ENCODE results near the gene SDR9C7.
A peak's percentile ranks its signal among the peaks of the same experiment; 100 is the strongest.
"Not testable (repeated sequence)": the region's sequence is repeated elsewhere in the genome, so short reads cannot be mapped to it uniquely, and the experiment has no call there.

Gene SDR9C7

DNA sequence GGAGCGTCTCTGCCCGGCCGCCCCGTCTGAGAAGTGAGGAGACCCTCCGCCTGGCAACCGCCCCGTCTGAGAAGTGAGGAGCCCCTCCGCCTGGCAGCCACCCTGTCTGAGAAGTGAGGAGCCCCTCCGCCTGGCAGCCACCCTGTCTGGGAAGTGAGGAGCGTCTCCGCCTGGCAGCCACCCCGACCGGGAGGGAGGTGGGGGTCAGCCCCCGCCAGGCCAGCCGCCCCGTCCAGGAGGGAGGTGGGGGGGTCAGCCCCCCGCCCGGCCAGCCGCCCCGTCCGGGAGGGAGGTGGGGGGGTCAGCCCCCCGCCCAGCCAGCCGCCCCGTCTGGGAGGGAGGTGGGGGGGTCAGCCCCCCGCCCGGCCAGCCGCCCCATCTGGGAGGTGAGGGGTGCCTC lies 29.3 kb upstream of the SDR9C7 start:
- not testable (repeated sequence) for H2BK12ac ChIP-seq (ENCODE audit: low read length); H3K9ac ChIP-seq (ENCODE audit: low read depth, low read length, poor library complexity); H2AK5ac ChIP-seq (ENCODE audit: low read depth, low read length); H2BK5ac ChIP-seq (ENCODE audit: low read length); H4K91ac ChIP-seq (ENCODE audit: low read depth, low read length, poor library complexity); H3K14ac ChIP-seq (ENCODE audit: low read length); H3K4ac ChIP-seq (ENCODE audit: low read length); H3K36me3 ChIP-seq (replicated peaks in 1 of 2; ENCODE audit: control insufficient read depth in 2 of 2, insufficient read depth in 2 of 2, low read length in 2 of 2); H2BK15ac ChIP-seq (ENCODE audit: low read length); H3K4me2 ChIP-seq (ENCODE audit: insufficient read depth, low read length, poor library complexity, severe bottlenecking); H4K8ac ChIP-seq (ENCODE audit: low read depth, low read length); H3K23ac ChIP-seq (ENCODE audit: low read depth, low read length, poor library complexity); H3K79me1 ChIP-seq (ENCODE audit: low read depth, low read length); H3K4me1 ChIP-seq (ENCODE audit: control insufficient read depth in 2 of 2, insufficient read depth in 1 of 2, low read depth in 1 of 2, low read length in 2 of 2); DNase-seq (ENCODE audit: low spot score); H2BK120ac ChIP-seq (ENCODE audit: low read depth, low read length); H3K27me3 ChIP-seq (ENCODE audit: control insufficient read depth in 3 of 3, insufficient read depth in 3 of 3, low read depth in 1 of 3, low read length in 3 of 3); H3K9me3 ChIP-seq (replicated peaks in 1 of 2; ENCODE audit: control insufficient read depth in 2 of 2, insufficient read depth in 1 of 2, low read depth in 1 of 2, low read length in 2 of 2); H2AFZ ChIP-seq (ENCODE audit: low read length); H3K27ac ChIP-seq (replicated peaks; ENCODE audit: low read length); H3K4me3 ChIP-seq (ENCODE audit: low read length in 2 of 2); H3K18ac ChIP-seq (ENCODE audit: low read length)
- no CpG with 5 or more reads among the region's 27 CpGs for WGBS, 2 donors (ENCODE audit: extremely low coverage in 2 of 2, insufficient read length in 2 of 2, insufficient replicate concordance in 1 of 2)

GRCh38 chr12:56962247-56962646 lies 28.0 kb upstream of the SDR9C7 start:
- WGBS, 2 donors (ENCODE audit: extremely low coverage in 2 of 2, insufficient read length in 2 of 2, insufficient replicate concordance in 1 of 2) = no CpG with 5 or more reads among the region's 4 CpGs
- not testable (repeated sequence) for H3K23ac ChIP-seq (ENCODE audit: low read depth, low read length, poor library complexity); H4K8ac ChIP-seq (ENCODE audit: low read depth, low read length); H3K27me3 ChIP-seq (ENCODE audit: control insufficient read depth in 3 of 3, insufficient read depth in 3 of 3, low read depth in 1 of 3, low read length in 3 of 3); H3K36me3 ChIP-seq (replicated peaks in 1 of 2; ENCODE audit: control insufficient read depth in 2 of 2, insufficient read depth in 2 of 2, low read length in 2 of 2); H3K14ac ChIP-seq (ENCODE audit: low read length); H2BK5ac ChIP-seq (ENCODE audit: low read length); H3K4me3 ChIP-seq (ENCODE audit: low read length in 2 of 2); H3K9ac ChIP-seq (ENCODE audit: low read depth, low read length, poor library complexity); H3K4me2 ChIP-seq (ENCODE audit: insufficient read depth, low read length, poor library complexity, severe bottlenecking); H2BK12ac ChIP-seq (ENCODE audit: low read length); H2BK15ac ChIP-seq (ENCODE audit: low read length); H2AK5ac ChIP-seq (ENCODE audit: low read depth, low read length); H3K79me1 ChIP-seq (ENCODE audit: low read depth, low read length); DNase-seq (ENCODE audit: low spot score); H2BK120ac ChIP-seq (ENCODE audit: low read depth, low read length); H3K4me1 ChIP-seq (ENCODE audit: control insufficient read depth in 2 of 2, insufficient read depth in 1 of 2, low read depth in 1 of 2, low read length in 2 of 2); H4K91ac ChIP-seq (ENCODE audit: low read depth, low read length, poor library complexity); H2AFZ ChIP-seq (ENCODE audit: low read length); H3K4ac ChIP-seq (ENCODE audit: low read length); H3K27ac ChIP-seq (replicated peaks; ENCODE audit: low read length); H3K18ac ChIP-seq (ENCODE audit: low read length)
- H3K9me3 ChIP-seq (replicated peaks in 1 of 2; ENCODE audit: control insufficient read depth in 2 of 2, insufficient read depth in 1 of 2, low read depth in 1 of 2, low read length in 2 of 2) = peaks cover 5 to 12% of the 10 kb centered on the region in 2 donors

GRCh38 chr12:56958422-56958821 lies 24.2 kb upstream of the SDR9C7 start:
- Histone ChIP-seq H3K27ac (replicated peaks; ENCODE audit: low read length) (no peak overlapping the region), H3K14ac (ENCODE audit: low read length) (no peak overlapping the region), H3K79me1 (ENCODE audit: low read depth, low read length) (no peaks in the 10 kb centered on the region), H3K18ac (ENCODE audit: low read length) (no peak overlapping the region), H3K4ac (ENCODE audit: low read length) (no peak overlapping the region), H2AFZ (ENCODE audit: low read length) (no peak overlapping the region), H2BK15ac (ENCODE audit: low read length) (no peak overlapping the region), H2BK5ac (ENCODE audit: low read length) (no peak overlapping the region), H3K23ac (ENCODE audit: low read depth, low read length, poor library complexity) (no peak overlapping the region), H2AK5ac (ENCODE audit: low read depth, low read length) (no peak overlapping the region), H4K91ac (ENCODE audit: low read depth, low read length, poor library complexity) (no peak overlapping the region), H3K4me1 (ENCODE audit: control insufficient read depth in 2 of 2, insufficient read depth in 1 of 2, low read depth in 1 of 2, low read length in 2 of 2) (no peaks in the 10 kb centered on the region), H4K8ac (ENCODE audit: low read depth, low read length) (no peak overlapping the region), H3K4me2 (ENCODE audit: insufficient read depth, low read length, poor library complexity, severe bottlenecking) (no peak overlapping the region), H2BK12ac (ENCODE audit: low read length) (no peak overlapping the region), H3K4me3 (ENCODE audit: low read length in 2 of 2) (no peak overlapping the region), H3K9ac (ENCODE audit: low read depth, low read length, poor library complexity) (no peak overlapping the region), H3K9me3 (replicated peaks in 1 of 2; ENCODE audit: control insufficient read depth in 2 of 2, insufficient read depth in 1 of 2, low read depth in 1 of 2, low read length in 2 of 2) (peaks cover 7 to 10% of the 10 kb centered on the region in 2 donors), H2BK120ac (ENCODE audit: low read depth, low read length) (no peak overlapping the region), H3K27me3 (ENCODE audit: control insufficient read depth in 3 of 3, insufficient read depth in 3 of 3, low read depth in 1 of 3, low read length in 3 of 3) (peaks cover 0 to 7% (median 0%) of the 10 kb centered on the region in 3 experiments), H3K36me3 (replicated peaks in 1 of 2; ENCODE audit: control insufficient read depth in 2 of 2, insufficient read depth in 2 of 2, low read length in 2 of 2) (no peaks in the 10 kb centered on the region)
- no peak for DNase-seq (ENCODE audit: low spot score)
- WGBS, 2 donors (ENCODE audit: extremely low coverage in 2 of 2, insufficient read length in 2 of 2, insufficient replicate concordance in 1 of 2) = no CpG with 5 or more reads among the region's 2 CpGs

- Histone ChIP-seq H3K14ac (ENCODE audit: low read length) (peak within 1 kb of the TSS; percentile 25), H3K4me2 (ENCODE audit: insufficient read depth, low read length, poor library complexity, severe bottlenecking) (no peak within 1 kb of the TSS), H3K4ac (ENCODE audit: low read length) (no peak within 1 kb of the TSS), H4K91ac (ENCODE audit: low read depth, low read length, poor library complexity) (no peak within 1 kb of the TSS), H3K9ac (ENCODE audit: low read depth, low read length, poor library complexity) (no peak within 1 kb of the TSS), H3K9me3 (replicated peaks in 1 of 2; ENCODE audit: control insufficient read depth in 2 of 2, insufficient read depth in 1 of 2, low read depth in 1 of 2, low read length in 2 of 2) (peaks cover 7 to 10% of the 10 kb centered on the region in 2 donors), H3K23ac (ENCODE audit: low read depth, low read length, poor library complexity) (no peak within 1 kb of the TSS), H4K8ac (ENCODE audit: low read depth, low read length) (no peak within 1 kb of the TSS), H3K36me3 (replicated peaks in 1 of 2; ENCODE audit: control insufficient read depth in 2 of 2, insufficient read depth in 2 of 2, low read length in 2 of 2) (no peaks in the 10 kb centered on the region), H3K79me1 (ENCODE audit: low read depth, low read length) (no peaks in the 10 kb centered on the region), H3K4me1 (ENCODE audit: control insufficient read depth in 2 of 2, insufficient read depth in 1 of 2, low read depth in 1 of 2, low read length in 2 of 2) (no peaks in the 10 kb centered on the region), H3K4me3 (ENCODE audit: low read length in 2 of 2) (no peak within 1 kb of the TSS), H2AFZ (ENCODE audit: low read length) (no peak within 1 kb of the TSS), H2AK5ac (ENCODE audit: low read depth, low read length) (no peak within 1 kb of the TSS), H2BK5ac (ENCODE audit: low read length) (no peak within 1 kb of the TSS), H2BK120ac (ENCODE audit: low read depth, low read length) (no peak within 1 kb of the TSS), H2BK12ac (ENCODE audit: low read length) (no peak within 1 kb of the TSS), H3K18ac (ENCODE audit: low read length) (no peak within 1 kb of the TSS), H2BK15ac (ENCODE audit: low read length) (no peak within 1 kb of the TSS), H3K27me3 (ENCODE audit: control insufficient read depth in 3 of 3, insufficient read depth in 3 of 3, low read depth in 1 of 3, low read length in 3 of 3) (peaks cover 0 to 7% (median 0%) of the 10 kb centered on the region in 3 experiments), H3K27ac (replicated peaks; ENCODE audit: low read length) (no peak within 1 kb of the TSS)
- WGBS, 2 donors (ENCODE audit: extremely low coverage in 2 of 2, insufficient read length in 2 of 2, insufficient replicate concordance in 1 of 2) = no CpG with 5 or more reads among the region's 10 CpGs
- DNase-seq (ENCODE audit: low spot score) = no peak
Measured at GRCh38 chr12:56957229-56958052, 23.2 kb upstream of the SDR9C7 start, which contains the start of gene RDH16. Gene RDH16, minus strand, starts transcription at chr12:56957608. Its CDS starts 146 bp downstream, at chr12:56957462.

Measured in neuronal stem cell (in vitro differentiated cells).